Tibial nerve (tissue), 3 donors: ENCODE data around the gene RSRC1.

Experiments used
- POLR2A ChIP-seq, 2 donors: fragments of 450-650 bp; IDR thresholded peaks; one replicate each; pipeline ENCODE4 v1.6.1; 2017; ENCODE audit warnings: antibody characterized with exemption in 2 of 2, mild to moderate bottlenecking in 2 of 2, moderate library complexity in 2 of 2
- TF ChIP-seq, protein P1 (sequence below), 5 experiments: fragments of 200-600 bp in 3 of 5; fragments of 450-650 bp in 2 of 5; sonication (generic) in 3 of 5; IDR thresholded peaks; one replicate each; pipeline ENCODE4 v1.5.1; 2016 to 2019; ENCODE audit warnings: antibody characterized with exemption in 5 of 5, mild to moderate bottlenecking in 3 of 5, moderate library complexity in 2 of 5

DNA sequence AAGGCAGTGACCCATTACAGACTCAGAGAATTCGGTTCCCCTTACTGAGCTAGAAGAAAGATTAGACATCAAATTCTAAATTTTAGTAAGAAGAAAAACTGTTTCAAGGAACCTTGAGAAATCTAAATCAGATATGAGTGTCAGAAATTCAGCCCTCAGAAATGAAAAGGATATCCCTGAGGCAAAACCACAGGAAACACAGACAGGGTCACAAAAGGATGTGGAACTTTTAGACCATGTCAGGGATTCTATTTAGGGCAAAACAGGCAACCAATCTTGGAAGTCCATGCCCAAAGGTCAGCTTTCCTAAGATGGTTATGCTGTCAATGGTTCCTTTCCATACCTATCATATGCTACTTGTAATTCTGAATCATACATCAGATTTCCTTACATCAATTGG is 35.3 kb upstream of the RSRC1 start:
- no peak for TF ChIP-seq POLR2A (IDR thresholded peaks at IDR 0.05)
- TF ChIP-seq, protein P1, sequence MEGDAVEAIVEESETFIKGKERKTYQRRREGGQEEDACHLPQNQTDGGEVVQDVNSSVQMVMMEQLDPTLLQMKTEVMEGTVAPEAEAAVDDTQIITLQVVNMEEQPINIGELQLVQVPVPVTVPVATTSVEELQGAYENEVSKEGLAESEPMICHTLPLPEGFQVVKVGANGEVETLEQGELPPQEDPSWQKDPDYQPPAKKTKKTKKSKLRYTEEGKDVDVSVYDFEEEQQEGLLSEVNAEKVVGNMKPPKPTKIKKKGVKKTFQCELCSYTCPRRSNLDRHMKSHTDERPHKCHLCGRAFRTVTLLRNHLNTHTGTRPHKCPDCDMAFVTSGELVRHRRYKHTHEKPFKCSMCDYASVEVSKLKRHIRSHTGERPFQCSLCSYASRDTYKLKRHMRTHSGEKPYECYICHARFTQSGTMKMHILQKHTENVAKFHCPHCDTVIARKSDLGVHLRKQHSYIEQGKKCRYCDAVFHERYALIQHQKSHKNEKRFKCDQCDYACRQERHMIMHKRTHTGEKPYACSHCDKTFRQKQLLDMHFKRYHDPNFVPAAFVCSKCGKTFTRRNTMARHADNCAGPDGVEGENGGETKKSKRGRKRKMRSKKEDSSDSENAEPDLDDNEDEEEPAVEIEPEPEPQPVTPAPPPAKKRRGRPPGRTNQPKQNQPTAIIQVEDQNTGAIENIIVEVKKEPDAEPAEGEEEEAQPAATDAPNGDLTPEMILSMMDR (IDR thresholded peaks at IDR 0.05), result no peak
